ENCODE data around the gene DUSP21. TPM values are rescaled to one million over a fixed set of nuclear protein-coding genes. Genes with fewer than 3 reads are reported as not detected.
"Not testable (repeated sequence)": the region's sequence is repeated elsewhere in the genome, so short reads cannot be mapped to it uniquely, and the experiment has no call there.

The DUSP21 gene
- total RNA-seq, 1 donor from 2014 or later, result not detected

GRCh38 chrX:44875185-44875489 lies 31.3 kb downstream of the DUSP21 start:
- intact Hi-C loops (cut with micrococcal nuclease), result loop anchor here (2.0 kb wide), 3 partner anchors 24 to 124 kb away; no protein-coding TSS in a partner anchor

DNA sequence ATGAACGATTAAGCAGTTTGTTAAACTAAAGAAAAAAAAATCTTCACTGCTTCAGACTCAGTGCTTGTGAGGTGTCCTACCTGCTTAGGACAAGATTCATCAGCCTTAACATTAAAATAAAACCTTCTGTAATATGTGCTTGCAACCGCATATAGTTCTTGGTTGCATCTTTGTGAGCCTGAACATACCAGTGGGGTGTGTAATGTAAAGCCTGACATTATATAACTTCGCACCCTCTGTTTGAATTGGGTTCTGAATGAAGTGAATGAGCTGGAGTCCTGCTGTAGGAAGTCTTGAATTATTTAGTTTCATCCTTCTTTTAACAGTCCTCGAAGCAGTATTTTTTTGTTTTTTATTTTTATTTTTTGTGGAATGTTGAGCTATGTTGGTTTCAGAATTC lies 32.3 kb downstream of the DUSP21 start:
- intact Hi-C loops (cut with micrococcal nuclease), result no loop called here

DNA sequence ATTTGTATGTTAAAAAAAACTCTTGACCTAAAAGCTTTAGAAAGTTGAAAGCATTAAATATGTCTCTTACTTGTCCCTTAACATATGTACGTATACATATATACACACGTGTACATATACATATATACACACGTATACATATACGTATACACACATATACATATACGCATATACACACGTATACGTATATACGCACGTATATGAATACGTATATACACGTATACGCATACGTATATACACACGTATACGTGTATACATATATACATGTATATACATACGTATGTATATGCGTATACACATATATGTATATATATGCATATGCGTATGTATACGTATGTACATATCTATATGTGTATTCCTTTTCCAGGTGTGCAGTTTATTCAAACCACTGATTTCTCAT lies 32.9 kb downstream of the DUSP21 start:
- intact Hi-C loops (cut with micrococcal nuclease), result no loop called here

DNA sequence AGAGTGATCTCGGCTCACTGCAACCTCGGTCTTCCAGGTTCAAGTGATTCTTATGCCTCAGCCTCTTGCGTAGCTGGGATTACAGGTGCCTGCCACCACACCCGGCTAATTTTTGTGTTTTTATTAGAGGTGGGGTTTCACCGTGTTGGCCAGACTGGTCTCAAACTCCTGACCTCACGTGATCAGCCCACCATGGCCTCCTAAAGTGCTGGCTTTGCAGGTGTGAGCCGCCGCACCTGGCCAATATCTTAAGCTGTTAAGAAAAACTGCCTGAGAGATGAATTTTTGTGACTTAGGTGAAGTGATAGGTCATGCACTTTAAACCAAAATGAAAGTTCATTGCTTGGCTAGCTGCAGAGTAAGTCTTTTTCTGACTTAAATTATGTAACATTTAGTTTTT lies 35.0 kb downstream of the DUSP21 start:
- intact Hi-C loops (cut with micrococcal nuclease), result no loop called here

GRCh38 chrX:44881549-44881948 lies 37.7 kb downstream of the DUSP21 start:
- intact Hi-C loops (cut with micrococcal nuclease), result no loop called here

GRCh38 chrX:44882635-44883034 lies 38.8 kb downstream of the DUSP21 start:
- intact Hi-C loops (cut with micrococcal nuclease), result no loop called here

- intact Hi-C loops (cut with micrococcal nuclease), result no loop called here
Observed at GRCh38 chrX:44884944-44885343, 41.1 kb downstream of the DUSP21 start.

GRCh38 chrX:44889824-44890223 lies 46.0 kb downstream of the DUSP21 start:
- intact Hi-C loops (cut with micrococcal nuclease), result no loop called here

DNA sequence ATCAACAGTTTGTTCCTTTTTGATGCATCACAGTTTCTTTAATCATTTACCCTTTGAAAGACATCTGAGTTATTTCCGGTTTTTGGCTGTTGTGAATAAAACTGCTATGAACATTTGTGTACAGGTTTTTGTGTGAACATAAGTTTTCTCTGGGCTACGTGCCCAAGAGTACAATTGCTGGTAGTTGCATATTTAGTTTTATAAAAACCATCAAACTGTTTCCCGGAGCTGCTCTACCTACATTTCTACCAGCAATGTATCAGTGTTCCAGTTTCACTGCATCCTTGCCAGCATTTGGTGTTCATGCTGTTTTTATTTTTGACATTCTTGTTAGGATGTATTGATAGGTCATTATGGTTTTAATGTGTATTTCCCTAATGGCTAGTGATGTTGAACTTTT lies 46.4 kb downstream of the DUSP21 start:
- intact Hi-C loops (cut with micrococcal nuclease), result no loop called here

GRCh38 chrX:44890687-44891086 lies 46.9 kb downstream of the DUSP21 start:
- intact Hi-C loops (cut with micrococcal nuclease), result not testable (repeated sequence)

DNA sequence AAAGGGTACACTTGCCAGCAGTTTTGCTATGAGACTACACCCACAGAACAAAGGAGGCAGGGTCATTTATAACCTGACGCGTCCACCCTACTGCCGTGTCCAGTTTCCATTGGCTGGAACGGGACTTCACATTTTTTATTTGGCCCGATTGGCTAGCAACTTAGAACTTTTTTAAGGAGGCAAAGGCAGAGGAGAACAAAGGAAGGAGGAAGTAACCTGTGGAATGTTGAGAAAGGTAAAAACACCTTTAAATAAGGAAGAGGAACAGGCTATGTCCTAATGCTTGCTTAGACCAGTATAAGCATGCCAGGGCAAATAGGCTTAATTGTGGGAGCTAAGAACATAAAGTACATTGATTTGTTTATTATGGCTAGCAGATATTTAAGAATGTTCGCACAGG lies 47.8 kb downstream of the DUSP21 start:
- intact Hi-C loops (cut with micrococcal nuclease), result no loop called here

Other genes with a start within 250 kb of the DUSP21 start
- 26.0 and 30.3 TPM in 2 replicates for gene KDM6A, start 29.2 kb downstream of the DUSP21 start, total RNA-seq

All from T-helper 1 cell treated with Interleukin-12 subunit alpha and Interleukin-12 subunit beta and Interleukin-4 antibody, amounts not matched to agents 30 ng/mL and 1 ng/mL, for 36 hours (primary cell).